ENCODE results near the gene BRS3.
A peak's percentile ranks its signal among the peaks of the same experiment; 100 is the strongest.

BRS3 gene

DNA sequence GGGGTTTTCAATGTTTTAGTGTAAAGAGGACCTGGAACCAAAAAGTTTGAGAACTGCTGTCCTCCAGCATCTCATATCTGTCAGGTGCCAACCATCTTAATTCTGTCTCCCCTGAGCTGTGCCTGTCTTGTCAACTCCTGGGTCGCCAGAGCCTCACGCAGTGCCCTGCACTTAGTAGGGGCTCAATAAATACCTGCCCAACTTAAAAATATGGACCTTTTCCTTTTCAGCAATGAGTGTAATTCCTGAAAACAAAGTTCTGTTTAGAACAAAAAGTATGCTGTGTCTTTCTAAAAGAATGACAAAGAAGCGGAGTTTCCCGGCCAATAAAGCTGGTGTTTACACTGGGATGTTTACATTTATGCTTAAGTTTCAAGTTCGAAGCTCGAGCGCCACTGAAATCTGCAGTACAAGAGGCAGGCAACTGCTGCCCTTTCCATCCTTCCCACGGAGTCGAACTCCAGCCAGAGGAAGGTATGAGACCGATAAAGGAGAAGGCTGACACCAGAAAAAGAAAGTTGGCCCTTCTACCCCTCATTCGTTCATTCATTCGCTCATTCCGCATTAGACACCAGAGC is 8.5 kb downstream of the BRS3 start:
- no peak for DNase-seq

DNA sequence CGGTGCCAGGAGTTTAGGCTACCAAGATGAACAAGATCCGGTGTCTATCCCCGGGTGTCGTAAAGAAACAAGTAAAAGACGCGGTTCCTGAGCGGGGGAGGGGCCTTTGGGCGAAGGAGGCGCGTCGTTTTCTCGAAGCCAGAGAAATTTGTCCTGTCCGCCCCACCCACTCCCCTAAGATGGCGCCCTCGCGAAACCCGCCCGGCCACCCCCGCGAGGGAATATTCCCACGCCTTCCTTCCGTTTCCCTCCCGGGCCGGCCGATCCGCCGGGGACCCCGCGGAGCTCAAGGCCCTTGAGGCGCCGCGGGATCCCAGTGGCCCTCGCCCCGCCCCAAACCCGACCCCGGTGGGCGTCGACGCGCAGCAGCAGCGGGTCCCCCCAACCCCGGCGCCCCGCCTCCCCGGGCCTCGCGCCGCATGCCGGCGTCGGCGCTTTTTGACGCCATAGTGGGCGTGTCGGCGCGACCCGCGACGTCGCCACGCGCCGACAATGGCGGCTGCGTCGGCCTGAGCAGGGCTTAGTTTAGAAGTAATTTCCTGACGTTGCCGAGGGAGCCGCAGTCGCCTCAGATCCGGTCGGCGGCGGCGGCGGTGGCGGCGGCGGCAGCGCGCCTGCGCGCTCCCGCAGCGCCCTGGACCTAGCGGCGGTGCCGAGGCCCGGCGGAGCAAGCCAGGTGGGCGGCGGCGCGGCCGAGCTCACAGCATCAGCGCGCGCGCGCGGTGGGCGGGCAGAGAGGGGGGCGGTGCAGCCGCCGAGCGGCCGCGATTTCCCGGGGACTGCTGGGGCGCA is 9.2 kb downstream of the BRS3 start:
- DNase-seq = peak; percentile 92

DNA sequence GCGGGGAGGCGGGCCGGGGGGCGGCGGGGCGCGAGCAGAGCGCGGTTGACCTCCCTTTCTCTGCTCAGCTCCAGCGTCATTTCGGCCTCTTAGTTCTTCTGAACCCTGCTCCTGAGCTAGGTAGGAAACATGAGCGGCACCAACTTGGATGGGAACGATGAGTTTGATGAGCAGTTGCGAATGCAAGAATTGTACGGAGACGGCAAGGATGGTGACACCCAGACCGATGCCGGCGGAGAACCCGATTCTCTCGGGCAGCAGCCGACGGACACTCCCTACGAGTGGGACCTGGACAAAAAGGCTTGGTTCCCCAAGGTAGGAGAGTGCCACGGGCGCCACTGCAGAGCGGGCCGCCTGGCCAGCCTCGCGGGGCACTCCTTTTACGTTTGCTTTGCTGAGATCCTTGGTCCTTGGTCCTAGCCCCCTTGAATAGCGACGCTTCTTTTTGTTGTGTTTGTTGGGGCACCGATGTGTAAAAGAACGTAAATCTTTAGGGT is 9.9 kb downstream of the BRS3 start, which contains the start of gene HTATSF1:
Gene HTATSF1, plus strand, starts transcription at position 37 of the 497 bp plus-strand sequence. Its CDS starts 93 bp downstream, at position 130.
- no peak for DNase-seq

DNA sequence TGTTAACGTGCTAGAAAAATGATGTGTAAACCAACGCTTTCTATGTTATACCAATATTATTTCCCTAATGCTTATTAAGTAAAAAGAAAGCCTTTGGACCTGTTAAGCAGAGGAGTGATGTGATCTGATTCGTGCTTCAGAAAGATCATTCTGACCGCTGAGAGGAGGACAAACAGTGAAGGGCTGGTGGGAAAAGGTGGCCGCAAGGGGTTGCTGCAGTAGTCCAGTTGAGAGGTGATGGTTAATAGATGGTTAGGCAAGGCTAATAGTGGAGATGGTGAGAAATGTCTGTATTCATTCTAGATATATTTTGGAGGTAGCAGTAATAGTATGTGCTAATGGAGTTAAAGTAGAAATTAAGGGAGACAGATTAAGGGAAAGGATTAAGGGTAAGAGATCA is 31.3 kb downstream of the BRS3 start:
- no peak for DNase-seq

DNA sequence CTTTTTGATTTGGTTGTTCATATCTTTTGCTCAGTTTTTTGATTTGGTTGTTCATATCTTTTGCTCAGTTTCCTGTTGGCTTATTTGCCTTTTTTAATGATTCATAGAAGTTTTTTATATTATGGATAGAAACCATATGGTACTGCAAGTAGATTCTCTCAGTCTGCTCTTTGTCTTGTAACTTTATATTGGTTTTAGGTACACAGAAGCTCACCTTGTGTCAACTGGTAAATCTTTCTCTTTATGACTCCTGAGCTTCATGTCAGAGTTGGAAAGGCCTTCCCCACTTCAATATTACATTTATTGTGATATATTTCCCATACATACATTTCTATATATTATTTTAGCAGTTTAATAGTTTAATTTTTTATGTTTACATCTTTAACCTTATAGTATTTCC is 36.0 kb downstream of the BRS3 start:
- no peak for DNase-seq

DNA sequence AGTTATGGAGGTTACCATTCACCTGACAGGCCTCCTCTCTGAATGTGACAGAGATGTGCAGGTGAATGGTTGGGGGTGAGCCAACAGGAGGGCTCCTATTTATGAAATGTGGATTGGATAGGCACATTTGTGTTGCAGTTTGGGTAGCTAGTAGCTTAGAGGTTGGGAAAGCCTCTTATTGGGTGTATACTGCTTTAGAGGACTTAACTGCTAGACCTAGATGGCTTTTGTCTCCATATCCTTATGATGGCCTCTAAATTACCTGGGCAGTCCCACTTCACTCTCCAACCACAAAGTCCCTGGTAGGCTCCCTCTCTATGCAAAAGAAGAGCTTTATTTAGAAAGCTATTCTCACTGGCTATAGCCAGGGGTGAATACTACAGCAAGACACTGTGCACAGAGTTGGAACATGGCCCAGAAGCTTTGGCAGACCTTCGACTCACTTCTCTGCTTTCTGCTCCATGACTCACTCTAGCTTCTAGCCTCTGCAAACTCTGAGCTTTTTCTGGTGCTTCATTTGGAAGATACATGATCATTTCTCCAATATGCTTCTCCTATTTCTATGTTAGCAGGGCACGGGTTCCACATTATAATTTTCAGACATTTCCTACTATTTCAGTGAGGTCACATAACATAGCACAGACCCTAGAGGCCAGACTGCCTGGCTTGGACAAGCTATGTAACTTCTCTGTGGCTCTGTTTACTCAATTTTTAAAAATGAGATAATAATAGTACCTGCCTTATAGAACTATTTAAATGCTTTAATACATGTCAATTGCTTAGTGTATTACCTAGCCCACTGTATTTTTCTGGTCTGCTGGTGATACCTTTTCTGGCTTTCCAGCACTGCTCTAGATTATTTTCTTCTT is 38.2 kb downstream of the BRS3 start:
- DNase-seq = no peak

DNA sequence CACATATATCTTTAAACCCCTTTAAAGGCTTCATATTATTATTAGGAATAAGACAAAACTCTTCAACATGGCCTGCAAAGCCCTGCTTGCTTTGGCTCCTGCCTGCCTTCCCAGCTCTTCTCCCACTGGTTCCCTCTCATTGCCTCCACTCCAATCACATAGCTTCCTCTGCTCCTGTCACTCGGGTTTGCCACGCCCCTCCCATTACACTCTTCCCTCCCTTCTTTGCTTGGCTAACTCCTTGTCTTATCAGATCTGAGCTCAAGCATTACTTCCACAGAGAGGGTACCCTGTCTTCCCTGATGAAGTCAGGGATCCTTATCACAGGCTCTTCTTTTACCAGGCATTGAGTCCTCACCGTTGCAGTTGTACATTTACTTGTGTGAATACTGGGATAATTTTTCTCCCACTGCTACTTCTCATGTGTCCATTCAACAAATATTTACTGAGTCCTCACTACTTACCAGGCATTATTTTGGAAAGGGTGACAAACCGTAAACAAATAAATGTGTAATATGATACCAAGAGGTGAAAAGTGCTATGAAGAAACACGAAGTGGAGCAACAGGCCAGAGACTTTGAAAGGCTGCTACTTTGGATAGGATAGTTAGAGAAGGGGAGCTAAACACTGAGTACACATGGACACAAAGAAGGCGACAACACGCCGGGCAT is 41.0 kb downstream of the BRS3 start:
- no peak for DNase-seq

DNA sequence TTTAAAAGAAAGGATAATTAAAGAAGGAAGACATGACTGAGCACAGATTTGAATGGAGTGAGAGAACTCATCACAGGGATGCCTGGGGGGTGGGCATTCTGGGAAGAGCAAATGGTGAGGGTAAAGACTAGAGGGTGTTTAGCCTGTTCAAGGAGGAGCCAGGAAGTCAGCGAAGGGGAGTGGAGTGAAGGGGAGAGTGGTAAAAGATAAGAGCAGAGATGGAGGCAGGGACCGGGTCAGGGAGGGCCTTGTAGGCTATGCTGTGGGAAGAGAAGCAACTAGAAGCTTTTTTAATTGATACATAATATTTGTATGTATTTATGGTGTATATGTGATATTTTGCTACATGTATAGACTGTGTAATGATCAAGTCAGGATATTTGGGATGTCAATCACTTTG is 42.0 kb downstream of the BRS3 start:
- DNase-seq = no peak

DNA sequence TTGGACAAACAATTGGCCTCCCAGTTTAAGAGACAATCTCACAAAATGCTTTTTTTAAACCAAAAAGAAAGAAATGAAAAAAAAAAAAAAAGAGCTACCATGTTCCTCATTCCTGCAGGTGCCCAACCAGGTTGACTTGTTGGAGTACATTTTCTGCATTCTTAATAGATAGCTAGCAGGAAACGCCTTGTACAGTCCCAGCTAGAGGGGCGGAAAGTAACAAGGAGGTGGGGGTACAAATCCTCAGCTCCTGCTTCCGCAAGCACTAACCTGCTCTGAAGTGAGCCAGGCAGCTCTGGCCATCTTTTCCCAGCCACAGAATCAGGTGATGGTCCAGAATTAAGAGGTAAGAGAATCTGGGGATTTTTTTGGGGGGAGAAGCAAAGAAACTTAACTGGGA is 44.2 kb downstream of the BRS3 start, which contains the start of gene VGLL1:
Gene VGLL1, plus strand, starts transcription at position 265 of the 400 bp plus-strand sequence. CDS start 3,806 bp downstream, outside the sequence.
- no peak for DNase-seq

DNA sequence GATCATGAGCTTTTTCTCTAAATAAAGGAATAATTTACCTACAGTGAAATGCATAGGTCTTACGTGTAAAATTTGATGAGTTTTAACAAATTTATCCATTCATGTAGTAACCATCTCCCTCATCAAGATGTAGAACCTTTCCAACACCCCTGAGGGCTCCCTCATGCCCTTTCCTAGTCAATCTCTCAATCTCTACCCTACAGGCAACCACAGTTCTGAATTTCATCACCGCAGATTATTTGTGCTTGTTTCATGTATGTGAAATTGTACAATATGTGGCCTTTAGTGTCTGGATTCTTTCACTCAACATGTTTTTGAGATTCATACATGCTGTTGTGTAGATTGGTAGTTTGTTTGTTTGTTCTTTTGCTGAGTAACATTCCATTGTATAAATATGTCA is 46.4 kb downstream of the BRS3 start:
- DNase-seq = no peak

DNA sequence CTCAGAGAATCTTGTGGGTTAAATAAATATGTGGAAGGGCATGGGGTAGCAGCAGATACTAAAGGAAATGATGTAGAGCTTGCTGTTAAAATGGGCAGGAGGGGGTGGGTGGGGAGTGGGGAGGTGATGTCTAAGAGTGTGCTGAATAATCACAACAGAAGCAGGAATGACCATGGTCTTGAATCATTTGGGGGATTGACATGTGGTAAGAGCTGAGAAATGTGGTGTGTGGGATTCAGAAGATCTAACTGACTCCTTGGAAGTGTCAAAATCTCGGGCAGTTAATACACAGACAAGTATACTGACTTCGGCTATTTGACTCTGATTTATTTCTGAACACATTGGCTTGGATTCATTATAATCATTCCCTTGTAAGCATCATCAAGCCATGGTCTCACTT is 51.1 kb downstream of the BRS3 start:
- no peak for DNase-seq

DNA sequence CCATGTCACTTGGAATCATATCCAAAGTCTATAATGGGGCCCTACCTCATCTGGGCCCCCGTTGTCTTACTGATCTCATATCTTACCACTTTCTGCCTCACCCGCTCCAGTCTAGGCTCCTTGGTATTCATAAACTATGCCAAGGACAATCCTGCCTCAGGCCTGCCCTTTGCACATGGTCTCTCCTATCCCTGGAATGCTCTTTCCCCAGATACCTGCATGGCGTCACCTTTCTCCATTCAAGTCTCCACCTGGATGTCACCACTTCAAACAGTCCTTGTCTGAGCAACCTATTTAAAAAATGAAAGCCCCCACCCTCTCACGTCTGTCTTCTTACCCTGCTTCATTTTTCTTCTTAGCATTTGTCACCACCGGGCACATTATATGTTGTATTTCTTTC is 52.5 kb downstream of the BRS3 start:
- no peak for DNase-seq

DNA sequence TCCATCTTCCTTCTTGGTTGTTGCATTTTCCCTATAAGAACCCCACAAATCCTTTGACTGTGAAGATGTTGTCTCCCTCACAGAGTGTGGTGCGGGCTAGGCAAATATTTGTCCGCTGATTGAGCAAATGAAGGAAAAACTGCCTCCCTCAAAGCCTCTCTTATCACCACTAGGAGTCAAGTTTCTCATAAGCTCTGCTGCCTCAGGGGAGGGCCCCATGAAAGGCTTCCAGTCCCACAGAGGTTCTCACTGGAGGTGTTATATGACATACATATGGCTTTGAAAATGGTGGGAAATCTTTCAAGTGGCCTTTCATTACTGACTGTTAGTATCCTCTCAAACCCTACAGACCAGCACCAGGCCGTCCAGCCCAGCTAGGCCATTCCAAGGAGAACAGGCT is 53.5 kb downstream of the BRS3 start:
- no peak for DNase-seq

DNA sequence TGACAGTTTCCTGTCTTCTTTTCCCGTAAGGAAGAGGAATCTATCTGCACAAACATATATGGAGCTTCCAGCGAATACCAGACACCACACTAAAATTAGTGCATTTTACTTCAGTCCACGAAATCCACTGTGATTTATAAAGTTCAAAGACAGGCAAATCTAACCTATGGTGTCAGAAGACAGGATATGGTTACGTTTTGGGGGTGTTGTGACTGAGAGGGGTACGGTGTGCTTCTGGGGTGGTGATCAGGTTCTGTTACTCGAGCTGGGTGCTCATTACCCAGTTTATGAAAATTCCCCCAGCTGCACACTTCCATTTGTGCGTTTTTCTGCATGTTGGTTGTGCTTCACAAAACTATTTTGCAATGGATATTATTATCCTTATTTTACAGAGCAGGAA is 54.5 kb downstream of the BRS3 start:
- DNase-seq = no peak
